ENCODE results near the gene PRRC2C.

- TF ChIP-seq POLR2A (IDR thresholded peaks at IDR 0.05; ENCODE audit: low read length) (no peak), CTCF (IDR thresholded peaks at IDR 0.05) (no peak), JUN (IDR thresholded peaks at IDR 0.05) (no peak), MYC (IDR thresholded peaks at IDR 0.05; ENCODE audit: borderline replicate concordance, low read length) (no peak), USF2 (IDR thresholded peaks at IDR 0.05) (no peak), EP300 (IDR thresholded peaks at IDR 0.05) (no peak), MAZ (IDR thresholded peaks at IDR 0.05; ENCODE audit: borderline replicate concordance, low read depth, low read length) (no peak), RAD21 (conservative IDR thresholded peaks at IDR 0.05 in 1 of 2, IDR thresholded peaks at IDR 0.05 in 1 of 2) (no peak), RCOR1 (IDR thresholded peaks at IDR 0.05; ENCODE audit: low read depth, low read length) (no peak), HDAC2 (IDR thresholded peaks at IDR 0.05) (no peak), ZSCAN20 (CRISPR knock-in tag; IDR thresholded peaks at IDR 0.05) (no peak), REST (IDR thresholded peaks at IDR 0.05) (no peak)
Measured at GRCh38 chr1:171467626-171468025, 17.7 kb upstream of the PRRC2C start.

All from A549 (cell line).